Neural cell (in vitro differentiated cells): Measurements from ENCODE around the gene PHACTR2. TPM values are rescaled to one million over a fixed set of nuclear protein-coding genes. Genes with fewer than 3 reads are reported as not detected.

Source experiments
- H2AFZ ChIP-seq: fragments of 200-600, 300-800 bp; sonication (generic), shearing (Covaris generic); 2 replicates; pipeline ENCODE4 v1.6.0; 2014; ENCODE audit warnings: low read depth, mild to moderate bottlenecking, antibody characterized with exemption, low read length, moderate library complexity
- H3F3A ChIP-seq: fragments of 200-600 bp; shearing (Covaris generic); 2 replicates; pipeline ENCODE4 v1.6.1; 2016; ENCODE audit warnings: mild to moderate bottlenecking, moderate library complexity, mixed read lengths, antibody characterized with exemption, low read length; ENCODE audit not compliant: insufficient read depth, poor library complexity, severe bottlenecking
- H3K27ac ChIP-seq: fragments of 200-600, 300-800 bp; sonication (generic), shearing (Covaris generic); 2 replicates; pipeline ENCODE4 v1.5.1; 2014; ENCODE audit warnings: mild to moderate bottlenecking, low read length, moderate library complexity
- H3K27me3 ChIP-seq: fragments of 300-800, 200-600 bp; sonication (generic), shearing (Covaris generic); 2 replicates; pipeline ENCODE4 v1.6.0; 2014; ENCODE audit warnings: mild to moderate bottlenecking, low read depth, low read length, moderate library complexity; ENCODE audit not compliant: insufficient read depth
- H3K36me3 ChIP-seq: fragments of 300-800, 200-600 bp; sonication (generic), shearing (Covaris generic); 2 replicates; pipeline ENCODE4 v1.5.1; 2014; ENCODE audit warnings: mild to moderate bottlenecking, antibody characterized with exemption, low read length, moderate library complexity; ENCODE audit not compliant: insufficient read depth
- H3K4me2 ChIP-seq: fragments of 300-800, 200-600 bp; sonication (generic), shearing (Covaris generic); 2 replicates; pipeline ENCODE4 v1.6.0; 2014; ENCODE audit warnings: mild to moderate bottlenecking, low read length
- H3K4me3 ChIP-seq: fragments of 300-800, 200-600 bp; sonication (generic), shearing (Covaris generic); 2 replicates; pipeline ENCODE4 v1.5.1; 2014; ENCODE audit warnings: mild to moderate bottlenecking, low read length, moderate library complexity
- H3K79me2 ChIP-seq: fragments of 200-600 bp; shearing (Covaris generic); replicated peaks from 2 replicates; pipeline ENCODE4 v1.6.0; 2014; ENCODE audit warnings: mild to moderate bottlenecking, low read length, moderate library complexity; ENCODE audit not compliant: insufficient read depth
- H3K9ac ChIP-seq: fragments of 300-800, 200-600 bp; sonication (generic), shearing (Covaris generic); 2 replicates; pipeline ENCODE4 v1.6.1; 2016; ENCODE audit warnings: mild to moderate bottlenecking, low read length, mixed read lengths
- H3K9me2 ChIP-seq: fragments of 200-600 bp; shearing (Covaris generic); 2 replicates; pipeline ENCODE4 v1.6.1; 2016; ENCODE audit warnings: mild to moderate bottlenecking, low read length, mixed read lengths; ENCODE audit not compliant: insufficient read depth
- H3K9me3 ChIP-seq: fragments of 200-600, 300-800 bp; sonication (generic), shearing (Covaris generic); 2 replicates; pipeline ENCODE4 v1.6.1; 2016; ENCODE audit warnings: mild to moderate bottlenecking, mixed run types, low read length, moderate library complexity, mixed read lengths
- H4K20me1 ChIP-seq: fragments of 200-600 bp; shearing (Covaris generic); 2 replicates; pipeline ENCODE4 v1.6.1; 2016; ENCODE audit warnings: mild to moderate bottlenecking, mixed run types; ENCODE audit not compliant: insufficient read depth
- EP300 ChIP-seq: fragments of 450-650 bp; conservative IDR thresholded peaks from 2 replicates; pipeline ENCODE4 v1.6.1; 2014; ENCODE audit warnings: antibody characterized with exemption, mild to moderate bottlenecking, moderate library complexity; ENCODE audit not compliant: poor library complexity, severe bottlenecking
- EZH2 ChIP-seq: fragments of 200-600, 300-800 bp; shearing (Covaris generic), sonication (generic); IDR thresholded peaks from 2 replicates; pipeline ENCODE4 v1.6.1; 2014; ENCODE audit warnings: antibody characterized with exemption, low read length, borderline replicate concordance, mild to moderate bottlenecking; ENCODE audit not compliant: insufficient read depth, poor library complexity, severe bottlenecking
- MXI1 ChIP-seq: fragments of 450-650 bp; conservative IDR thresholded peaks from 2 replicates; pipeline ENCODE4 v1.6.1; 2014; ENCODE audit warnings: antibody characterized with exemption, mild to moderate bottlenecking; ENCODE audit not compliant: poor library complexity, severe bottlenecking
- POLR2AphosphoS5 ChIP-seq: IDR thresholded peaks from 2 replicates; pipeline ENCODE4 v1.6.1; 2012
- RAD21 ChIP-seq: fragments of 450-650 bp; conservative IDR thresholded peaks from 2 replicates; pipeline ENCODE4 v1.6.1; 2014; ENCODE audit warnings: antibody characterized with exemption, mild to moderate bottlenecking, moderate library complexity
- SMC3 ChIP-seq: fragments of 450-650 bp; conservative IDR thresholded peaks from 2 replicates; pipeline ENCODE4 v1.6.1; 2014; ENCODE audit warnings: antibody characterized with exemption, mild to moderate bottlenecking, moderate library complexity; ENCODE audit not compliant: poor library complexity
- TAF1 ChIP-seq: IDR thresholded peaks from 2 replicates; pipeline ENCODE4 v1.6.1; 2012; ENCODE audit warnings: low read depth
- polyA plus RNA-seq: library from polyadenylated mRNA; depleted of rRNA; stranded (reverse); fragments of >200 nt; gene quantifications from 2 replicates; pipeline ENCODE4 v1.2.3, GENCODE V29; 2014
- TF ChIP-seq, protein P1 (sequence below): IDR thresholded peaks from 2 replicates; pipeline ENCODE4 v1.6.1; 2012; ENCODE audit warnings: borderline replicate concordance
- TF ChIP-seq, protein P2 (sequence below): fragments of 450-650 bp; IDR thresholded peaks from 2 replicates; pipeline ENCODE4 v1.5.1; 2014; ENCODE audit warnings: antibody characterized with exemption, mild to moderate bottlenecking, moderate library complexity; ENCODE audit not compliant: poor library complexity, severe bottlenecking

Gene PHACTR2
- polyA plus RNA-seq, 1 donor from 2014 or later = 2.8 TPM

DNA sequence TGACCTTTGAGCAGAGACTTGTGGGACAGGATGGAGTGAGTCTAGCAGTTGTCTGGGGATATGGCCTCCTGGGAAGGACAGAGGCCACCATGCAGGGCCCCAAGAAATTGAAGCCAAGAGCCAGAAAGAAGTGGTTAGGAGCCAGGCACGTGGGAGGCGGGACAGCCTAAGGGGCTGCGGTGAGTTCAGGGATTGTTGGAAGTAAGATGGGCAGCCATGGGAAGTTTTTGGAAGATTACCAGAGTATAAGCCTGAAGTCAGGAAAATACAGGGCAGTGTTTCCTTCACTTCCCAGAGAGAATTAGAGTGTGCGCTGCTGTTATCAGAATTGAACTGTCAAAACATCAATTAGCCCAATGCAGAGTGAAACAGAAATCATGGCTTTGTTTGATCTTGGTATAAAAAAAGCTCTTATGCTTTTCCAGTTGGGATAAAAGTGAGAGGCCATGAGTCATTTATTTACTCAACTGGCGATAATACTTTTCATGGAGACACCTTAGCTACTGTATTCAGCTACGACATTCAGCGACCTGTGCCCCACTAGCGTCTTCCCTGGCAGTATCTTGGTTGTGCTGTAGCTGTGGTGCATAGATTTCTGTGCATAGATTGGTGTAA, 66.9 kb downstream of the PHACTR2 start:
- Histone ChIP-seq H4K20me1 (no peaks in the 10 kb centered on the region), H3F3A (peaks cover 3% of the 10 kb centered on the region), H3K9me3 (no peaks in the 10 kb centered on the region), H3K9ac (no peak overlapping the region), H3K79me2 (no peaks in the 10 kb centered on the region), H2AFZ (no peak overlapping the region), H3K9me2 (no peaks in the 10 kb centered on the region), H3K4me2 (no peak overlapping the region), H3K36me3 (no peaks in the 10 kb centered on the region), H3K27ac (no peak overlapping the region), H3K4me3 (no peak overlapping the region), H3K27me3 (peaks cover 3% of the 10 kb centered on the region)
- no peak for TF ChIP-seq EZH2
- no peak for TF ChIP-seq MXI1
- no peak for TF ChIP-seq SMC3
- TF ChIP-seq TAF1 = no peak
- TF ChIP-seq POLR2AphosphoS5 = peak; percentile 31

DNA sequence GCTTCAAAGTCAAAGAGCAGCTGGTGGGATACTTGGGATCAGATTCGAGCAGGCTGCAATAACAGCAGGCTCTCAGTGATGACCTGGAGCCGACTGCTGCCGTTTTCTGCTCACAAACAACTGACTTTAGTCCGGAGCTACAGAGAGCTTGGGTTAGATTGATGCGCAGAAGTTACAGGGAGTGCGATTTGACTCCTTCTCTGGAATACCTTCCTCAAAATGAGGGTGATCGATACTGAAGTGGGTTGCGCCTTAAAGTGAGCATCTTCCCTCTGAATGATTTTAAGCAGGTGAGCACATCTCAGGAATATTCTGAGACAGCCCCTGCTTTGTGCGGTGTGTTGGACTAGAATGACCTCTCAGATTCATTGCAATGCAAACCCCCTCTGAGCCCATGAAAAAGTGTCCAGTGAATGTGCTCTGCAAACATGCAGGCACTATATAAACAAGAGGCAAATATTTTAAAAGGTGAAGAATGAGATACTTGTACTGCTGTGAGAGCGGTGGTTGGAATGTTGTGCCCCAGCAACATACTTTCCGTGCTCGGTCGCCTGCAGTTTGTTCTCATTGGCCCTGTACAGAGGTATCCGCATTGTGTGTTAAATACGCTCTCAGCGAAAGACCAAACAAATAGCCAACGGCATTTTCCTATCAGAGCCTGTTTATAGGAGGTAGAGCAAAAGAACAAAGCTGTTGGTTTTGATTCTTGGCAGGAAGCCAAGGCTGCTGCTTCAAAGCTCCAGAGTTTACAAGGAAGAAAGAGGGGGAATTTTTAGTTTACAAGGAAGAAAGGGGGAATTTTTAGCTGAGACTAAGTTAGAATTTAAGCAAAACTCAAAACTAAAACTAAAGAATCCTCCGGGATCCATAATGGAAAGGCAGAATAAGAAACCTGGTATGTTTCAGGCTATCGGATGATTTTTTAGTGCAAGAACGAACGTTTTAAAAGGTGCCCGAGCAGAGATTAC, 67.7 kb downstream of the PHACTR2 start:
- Histone ChIP-seq H3K27ac (no peak overlapping the region), H3K9me3 (no peaks in the 10 kb centered on the region), H3K4me3 (no peak overlapping the region), H3F3A (peaks cover 3% of the 10 kb centered on the region), H4K20me1 (no peaks in the 10 kb centered on the region), H3K9me2 (no peaks in the 10 kb centered on the region), H3K27me3 (peaks cover 3% of the 10 kb centered on the region), H2AFZ (no peak overlapping the region), H3K36me3 (no peaks in the 10 kb centered on the region), H3K9ac (no peak overlapping the region), H3K79me2 (no peaks in the 10 kb centered on the region), H3K4me2 (no peak overlapping the region)
- TF ChIP-seq, protein P1, sequence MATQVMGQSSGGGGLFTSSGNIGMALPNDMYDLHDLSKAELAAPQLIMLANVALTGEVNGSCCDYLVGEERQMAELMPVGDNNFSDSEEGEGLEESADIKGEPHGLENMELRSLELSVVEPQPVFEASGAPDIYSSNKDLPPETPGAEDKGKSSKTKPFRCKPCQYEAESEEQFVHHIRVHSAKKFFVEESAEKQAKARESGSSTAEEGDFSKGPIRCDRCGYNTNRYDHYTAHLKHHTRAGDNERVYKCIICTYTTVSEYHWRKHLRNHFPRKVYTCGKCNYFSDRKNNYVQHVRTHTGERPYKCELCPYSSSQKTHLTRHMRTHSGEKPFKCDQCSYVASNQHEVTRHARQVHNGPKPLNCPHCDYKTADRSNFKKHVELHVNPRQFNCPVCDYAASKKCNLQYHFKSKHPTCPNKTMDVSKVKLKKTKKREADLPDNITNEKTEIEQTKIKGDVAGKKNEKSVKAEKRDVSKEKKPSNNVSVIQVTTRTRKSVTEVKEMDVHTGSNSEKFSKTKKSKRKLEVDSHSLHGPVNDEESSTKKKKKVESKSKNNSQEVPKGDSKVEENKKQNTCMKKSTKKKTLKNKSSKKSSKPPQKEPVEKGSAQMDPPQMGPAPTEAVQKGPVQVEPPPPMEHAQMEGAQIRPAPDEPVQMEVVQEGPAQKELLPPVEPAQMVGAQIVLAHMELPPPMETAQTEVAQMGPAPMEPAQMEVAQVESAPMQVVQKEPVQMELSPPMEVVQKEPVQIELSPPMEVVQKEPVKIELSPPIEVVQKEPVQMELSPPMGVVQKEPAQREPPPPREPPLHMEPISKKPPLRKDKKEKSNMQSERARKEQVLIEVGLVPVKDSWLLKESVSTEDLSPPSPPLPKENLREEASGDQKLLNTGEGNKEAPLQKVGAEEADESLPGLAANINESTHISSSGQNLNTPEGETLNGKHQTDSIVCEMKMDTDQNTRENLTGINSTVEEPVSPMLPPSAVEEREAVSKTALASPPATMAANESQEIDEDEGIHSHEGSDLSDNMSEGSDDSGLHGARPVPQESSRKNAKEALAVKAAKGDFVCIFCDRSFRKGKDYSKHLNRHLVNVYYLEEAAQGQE = no peak
- TF ChIP-seq POLR2AphosphoS5 = no peak
- TF ChIP-seq TAF1 = no peak
- TF ChIP-seq SMC3 = no peak
- TF ChIP-seq EZH2 = no peak
- no peak for TF ChIP-seq RAD21
- no peak for TF ChIP-seq EP300
- TF ChIP-seq MXI1 = no peak
- TF ChIP-seq, protein P2, sequence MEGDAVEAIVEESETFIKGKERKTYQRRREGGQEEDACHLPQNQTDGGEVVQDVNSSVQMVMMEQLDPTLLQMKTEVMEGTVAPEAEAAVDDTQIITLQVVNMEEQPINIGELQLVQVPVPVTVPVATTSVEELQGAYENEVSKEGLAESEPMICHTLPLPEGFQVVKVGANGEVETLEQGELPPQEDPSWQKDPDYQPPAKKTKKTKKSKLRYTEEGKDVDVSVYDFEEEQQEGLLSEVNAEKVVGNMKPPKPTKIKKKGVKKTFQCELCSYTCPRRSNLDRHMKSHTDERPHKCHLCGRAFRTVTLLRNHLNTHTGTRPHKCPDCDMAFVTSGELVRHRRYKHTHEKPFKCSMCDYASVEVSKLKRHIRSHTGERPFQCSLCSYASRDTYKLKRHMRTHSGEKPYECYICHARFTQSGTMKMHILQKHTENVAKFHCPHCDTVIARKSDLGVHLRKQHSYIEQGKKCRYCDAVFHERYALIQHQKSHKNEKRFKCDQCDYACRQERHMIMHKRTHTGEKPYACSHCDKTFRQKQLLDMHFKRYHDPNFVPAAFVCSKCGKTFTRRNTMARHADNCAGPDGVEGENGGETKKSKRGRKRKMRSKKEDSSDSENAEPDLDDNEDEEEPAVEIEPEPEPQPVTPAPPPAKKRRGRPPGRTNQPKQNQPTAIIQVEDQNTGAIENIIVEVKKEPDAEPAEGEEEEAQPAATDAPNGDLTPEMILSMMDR = no peak
